Measurements from ENCODE around the gene JPT2. TPM values are rescaled to one million over a fixed set of nuclear protein-coding genes. Genes with fewer than 3 reads are reported as not detected.

Gene JPT2
- polyA plus RNA-seq, 3 donors, result 5.4 to 7.5 (median 5.8) TPM

DNA sequence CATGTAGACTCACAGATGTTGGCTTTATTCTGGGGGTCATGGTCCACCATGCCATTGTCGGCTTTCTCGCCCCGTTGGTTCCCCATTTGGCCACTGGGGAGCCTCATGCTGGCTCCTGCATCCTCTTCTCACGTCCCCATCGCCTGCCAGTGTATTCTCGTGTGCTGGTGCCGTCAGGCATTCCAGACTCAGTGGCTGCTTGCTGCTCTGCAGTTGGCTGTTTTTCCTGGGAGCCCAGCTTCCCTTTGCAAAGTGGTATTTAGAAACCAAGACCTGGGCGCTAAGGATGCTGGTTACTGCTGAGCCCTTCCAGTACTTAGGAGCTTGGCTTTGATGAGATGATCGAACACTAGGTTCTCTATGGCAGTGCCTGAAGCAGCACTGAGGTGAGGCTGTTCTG, 46.8 kb upstream of the JPT2 start:
- Histone ChIP-seq H3K27ac (ENCODE audit: low read depth in 1 of 2, low read length in 2 of 2) (no peak overlapping the region), H3K4me3 (replicated peaks in 1 of 3; ENCODE audit: low read depth in 2 of 3, low read length in 3 of 3) (no peak overlapping the region), H3K9ac (ENCODE audit: insufficient read depth, low read length, poor library complexity, severe bottlenecking) (no peak overlapping the region), H3K79me2 (ENCODE audit: insufficient read depth, low read length) (peaks cover 16% of the 10 kb centered on the region), H4K20me1 (ENCODE audit: insufficient read depth, low read length) (peaks cover 47% of the 10 kb centered on the region), H3K36me3 (replicated peaks in 1 of 2; ENCODE audit: control insufficient read depth in 1 of 2, insufficient read depth in 2 of 2, low read length in 2 of 2) (peaks cover 75 to 100% of the 10 kb centered on the region in 2 donors), H3K4me1 (ENCODE audit: control insufficient read depth in 1 of 2, insufficient read depth in 2 of 2, low read length in 2 of 2) (no peaks in the 10 kb centered on the region), H3K27me3 (ENCODE audit: control insufficient read depth in 2 of 2, insufficient read depth in 2 of 2, low read length in 2 of 2) (no peaks in the 10 kb centered on the region), H3K9me3 (replicated peaks in 1 of 2; ENCODE audit: control insufficient read depth in 1 of 2, insufficient read depth in 1 of 2, low read length in 2 of 2) (no peaks in the 10 kb centered on the region), H2AFZ (ENCODE audit: insufficient read depth, low read depth, low read length, poor library complexity, severe bottlenecking) (no peak overlapping the region), H3K4me2 (replicated peaks; ENCODE audit: extremely low read depth, low read length, poor library complexity, severe bottlenecking) (no peak overlapping the region)
- Mint-ChIP-seq H3K36me3 (peaks cover 82 to 98% of the 10 kb centered on the region in 2 donors), H3K27me3 (ENCODE audit: low read depth in 3 of 3) (peaks cover 0 to 4% (median 2%) of the 10 kb centered on the region in 3 donors), H3K4me1 (no peaks in the 10 kb centered on the region), H3K27ac (no peak overlapping the region), H3K4me3 (no peak overlapping the region), H3K9me3 (peaks cover 0 to 1% (median 0%) of the 10 kb centered on the region in 7 donors)
- WGBS (ENCODE audit: insufficient coverage), result 93% methylated on average over 9 of the region's 9 CpGs
- TF ChIP-seq, protein P1, sequence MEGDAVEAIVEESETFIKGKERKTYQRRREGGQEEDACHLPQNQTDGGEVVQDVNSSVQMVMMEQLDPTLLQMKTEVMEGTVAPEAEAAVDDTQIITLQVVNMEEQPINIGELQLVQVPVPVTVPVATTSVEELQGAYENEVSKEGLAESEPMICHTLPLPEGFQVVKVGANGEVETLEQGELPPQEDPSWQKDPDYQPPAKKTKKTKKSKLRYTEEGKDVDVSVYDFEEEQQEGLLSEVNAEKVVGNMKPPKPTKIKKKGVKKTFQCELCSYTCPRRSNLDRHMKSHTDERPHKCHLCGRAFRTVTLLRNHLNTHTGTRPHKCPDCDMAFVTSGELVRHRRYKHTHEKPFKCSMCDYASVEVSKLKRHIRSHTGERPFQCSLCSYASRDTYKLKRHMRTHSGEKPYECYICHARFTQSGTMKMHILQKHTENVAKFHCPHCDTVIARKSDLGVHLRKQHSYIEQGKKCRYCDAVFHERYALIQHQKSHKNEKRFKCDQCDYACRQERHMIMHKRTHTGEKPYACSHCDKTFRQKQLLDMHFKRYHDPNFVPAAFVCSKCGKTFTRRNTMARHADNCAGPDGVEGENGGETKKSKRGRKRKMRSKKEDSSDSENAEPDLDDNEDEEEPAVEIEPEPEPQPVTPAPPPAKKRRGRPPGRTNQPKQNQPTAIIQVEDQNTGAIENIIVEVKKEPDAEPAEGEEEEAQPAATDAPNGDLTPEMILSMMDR (IDR thresholded peaks at IDR 0.05), result no peak
- intact Hi-C loops (cut with micrococcal nuclease), result no loop called here
- no peak for DNase-seq

- no peak overlapping the region for H2AFZ ChIP-seq (ENCODE audit: insufficient read depth, low read depth, low read length, poor library complexity, severe bottlenecking)
- no peak for DNase-seq
- peaks cover 52% of the 10 kb centered on the region for H4K20me1 ChIP-seq (ENCODE audit: insufficient read depth, low read length)
- no peak overlapping the region for H3K4me3 ChIP-seq (replicated peaks in 1 of 3; ENCODE audit: low read depth in 2 of 3, low read length in 3 of 3)
- Mint-ChIP-seq H3K27me3 (ENCODE audit: low read depth in 3 of 3) (peaks cover 0 to 4% (median 2%) of the 10 kb centered on the region in 3 donors), H3K36me3 (peaks cover 74 to 93% of the 10 kb centered on the region in 2 donors), H3K9me3 (peaks cover 0 to 1% (median 0%) of the 10 kb centered on the region in 7 donors), H3K4me3 (no peak overlapping the region), H3K4me1 (no peaks in the 10 kb centered on the region), H3K27ac (no peak overlapping the region)
- peaks cover 16% of the 10 kb centered on the region for H3K79me2 ChIP-seq (ENCODE audit: insufficient read depth, low read length)
- H3K4me2 ChIP-seq (replicated peaks; ENCODE audit: extremely low read depth, low read length, poor library complexity, severe bottlenecking), result no peak overlapping the region
- H3K27me3 ChIP-seq (ENCODE audit: control insufficient read depth in 2 of 2, insufficient read depth in 2 of 2, low read length in 2 of 2), result no peaks in the 10 kb centered on the region
- no peak overlapping the region for H3K27ac ChIP-seq (ENCODE audit: low read depth in 1 of 2, low read length in 2 of 2)
- TF ChIP-seq, protein P1 (IDR thresholded peaks at IDR 0.05), result no peak
- peaks cover 70 to 98% of the 10 kb centered on the region in 2 donors for H3K36me3 ChIP-seq (replicated peaks in 1 of 2; ENCODE audit: control insufficient read depth in 1 of 2, insufficient read depth in 2 of 2, low read length in 2 of 2)
- intact Hi-C loops (cut with micrococcal nuclease), result no loop called here
- H3K9me3 ChIP-seq (replicated peaks in 1 of 2; ENCODE audit: control insufficient read depth in 1 of 2, insufficient read depth in 1 of 2, low read length in 2 of 2), result no peaks in the 10 kb centered on the region
- 98% methylated on average over 17 of the region's 18 CpGs for WGBS (ENCODE audit: insufficient coverage)
- H3K4me1 ChIP-seq (ENCODE audit: control insufficient read depth in 1 of 2, insufficient read depth in 2 of 2, low read length in 2 of 2), result no peaks in the 10 kb centered on the region
- H3K9ac ChIP-seq (ENCODE audit: insufficient read depth, low read length, poor library complexity, severe bottlenecking), result no peak overlapping the region
Measured at GRCh38 chr16:1631931-1632637, 46.0 kb upstream of the JPT2 start.
